Stimulated activated CD4-positive, alpha-beta T cell treated with anti-CD3 and anti-CD28 coated beads, Interleukin-4, amount 100 ng/mL, for 48 hours (primary cell): ENCODE measurements around the gene SH3BP4.

Experiments
- DNase-seq, 2 donors: peaks; one replicate each; pipeline ENCODE4 v3.0.0-alpha.2; 2020; ENCODE audit warnings: low read depth in 2 of 2

Gene SH3BP4

GRCh38 chr2:234982096-234982834 lies 30.4 kb downstream of the SH3BP4 start:
- no peak for DNase-seq

- DNase-seq, result no peak
Measured at GRCh38 chr2:234983011-234983726, 31.4 kb downstream of the SH3BP4 start.

GRCh38 chr2:234985608-234986245 lies 33.9 kb downstream of the SH3BP4 start:
- DNase-seq, result no peak

- no peak for DNase-seq
Measured at GRCh38 chr2:234986390-234986789, 34.6 kb downstream of the SH3BP4 start.

- no peak for DNase-seq
Measured at GRCh38 chr2:234986876-234987720, 35.3 kb downstream of the SH3BP4 start.

GRCh38 chr2:234987754-234988153 lies 35.9 kb downstream of the SH3BP4 start:
- DNase-seq, result no peak

- no peak for DNase-seq
Measured at GRCh38 chr2:234988491-234988890, 36.7 kb downstream of the SH3BP4 start.

GRCh38 chr2:234989183-234989701 lies 37.4 kb downstream of the SH3BP4 start:
- DNase-seq, result no peak

- DNase-seq, result no peak
Measured at GRCh38 chr2:234990300-234990699, 38.5 kb downstream of the SH3BP4 start.

GRCh38 chr2:234991290-234991689 lies 39.5 kb downstream of the SH3BP4 start:
- no peak for DNase-seq

GRCh38 chr2:234991793-234992192 lies 40.0 kb downstream of the SH3BP4 start:
- no peak for DNase-seq

GRCh38 chr2:234992196-234992595 lies 40.4 kb downstream of the SH3BP4 start:
- no peak for DNase-seq

- no peak for DNase-seq
Measured at GRCh38 chr2:234992624-234993349, 41.0 kb downstream of the SH3BP4 start.

GRCh38 chr2:234993541-234993981 lies 41.7 kb downstream of the SH3BP4 start:
- DNase-seq, result no peak

- DNase-seq, result no peak
Measured at GRCh38 chr2:234994438-234995321, 42.9 kb downstream of the SH3BP4 start.

- no peak for DNase-seq
Measured at GRCh38 chr2:234995332-234996068, 43.7 kb downstream of the SH3BP4 start.

- no peak for DNase-seq
Measured at GRCh38 chr2:234996069-234996940, 44.5 kb downstream of the SH3BP4 start.

- no peak for DNase-seq
Measured at GRCh38 chr2:234996941-234997270, 45.1 kb downstream of the SH3BP4 start.
